Endothelial cell of hepatic sinusoid (primary cell): ENCODE measurements around the gene SLC46A2.

Experiments used
- in situ Hi-C: cut with HindIII; loops from 2 replicates; pipeline ENCODE4 v1.10.0; 2017; ENCODE audit warnings: low sequenced_read_pairs

SLC46A2 gene

GRCh38 chr9:112860451-112860850 lies 30.2 kb downstream of the SLC46A2 start:
- in situ Hi-C loops = no loop called here

DNA sequence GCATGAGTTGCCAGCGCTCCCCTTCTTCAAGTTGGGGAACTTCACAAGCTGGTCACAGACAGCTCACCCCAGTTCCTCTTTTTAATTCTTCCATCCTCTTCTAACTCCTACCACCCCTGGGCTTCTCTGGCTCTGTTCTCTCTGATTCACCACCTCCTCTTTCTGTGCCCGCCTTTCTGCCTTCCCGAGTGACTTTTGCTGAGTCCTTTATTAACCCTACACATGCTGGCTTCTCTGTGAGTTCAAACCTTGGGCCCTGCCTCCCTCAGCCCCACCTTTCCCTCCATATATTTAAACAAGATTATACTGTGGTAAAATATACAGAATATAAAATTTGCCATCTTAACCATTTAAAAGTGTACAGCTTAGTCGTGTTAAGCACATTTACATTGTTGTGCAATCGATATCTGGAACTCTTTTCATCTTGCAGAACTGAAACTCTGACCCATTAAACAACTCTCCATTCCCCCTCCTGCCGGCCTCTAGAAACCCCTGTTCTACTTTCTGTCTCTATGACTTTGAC lies 32.0 kb downstream of the SLC46A2 start:
- in situ Hi-C loops = no loop called here

DNA sequence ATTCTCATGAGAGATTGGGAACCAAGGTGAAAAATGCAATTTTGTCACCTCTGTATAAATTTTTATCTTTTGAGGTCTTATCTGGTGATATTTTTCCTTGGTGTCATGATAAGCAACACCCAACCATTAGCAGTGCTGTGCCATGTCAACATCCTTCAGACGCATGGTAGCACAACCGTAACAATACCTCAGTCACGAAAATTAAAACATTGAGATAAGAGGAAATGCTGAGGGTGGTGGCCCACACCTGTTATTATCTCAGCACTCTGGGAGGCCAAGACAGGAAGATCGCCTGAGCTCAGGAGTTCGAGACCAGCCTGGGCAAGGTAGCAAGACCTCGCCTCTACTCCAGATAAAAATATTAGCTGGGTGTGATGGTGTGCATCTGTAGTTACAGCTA lies 32.7 kb downstream of the SLC46A2 start:
- in situ Hi-C loops = no loop called here

DNA sequence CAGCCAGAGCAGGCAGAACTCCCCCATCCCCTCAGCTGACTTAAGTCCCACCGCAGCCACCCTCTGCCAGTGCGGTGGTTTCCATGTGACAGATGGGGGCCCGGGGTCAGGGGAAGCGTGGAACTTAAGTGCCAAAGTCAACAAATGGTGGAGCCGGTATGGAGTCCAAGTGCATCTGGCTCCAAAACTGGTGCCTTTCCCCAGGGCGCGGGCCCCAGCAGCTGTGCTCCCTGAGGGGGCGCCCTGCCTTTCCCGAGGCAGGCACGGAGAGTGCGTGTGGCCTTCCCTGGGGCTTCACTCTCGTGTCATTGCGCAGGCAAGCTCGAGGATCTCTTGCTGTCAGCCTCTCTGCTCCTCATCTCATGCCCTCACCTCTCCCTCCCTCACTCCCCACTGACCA lies 33.8 kb downstream of the SLC46A2 start:
- in situ Hi-C loops = no loop called here

DNA sequence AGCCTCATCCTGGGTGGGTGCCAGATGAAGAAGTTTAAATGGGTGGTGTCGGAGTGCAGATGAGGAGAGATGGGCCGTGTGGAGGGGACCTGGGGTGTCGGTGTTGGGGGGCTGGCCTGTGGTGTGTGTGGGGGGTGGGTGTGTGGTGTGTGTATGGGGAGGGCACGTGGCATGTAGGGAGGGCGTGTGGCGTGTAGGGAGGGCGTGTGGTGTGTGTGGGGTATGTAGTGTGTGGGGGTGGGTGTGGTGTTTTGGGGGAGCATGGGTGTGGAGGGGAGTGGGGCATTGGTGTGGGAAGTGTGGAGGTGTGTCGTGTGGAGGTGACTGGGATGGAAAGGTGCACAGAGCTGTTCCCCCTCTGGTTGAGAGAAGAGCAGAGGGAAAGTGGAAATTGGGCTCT lies 34.5 kb downstream of the SLC46A2 start:
- in situ Hi-C loops = no loop called here

GRCh38 chr9:112854657-112855056 lies 36.0 kb downstream of the SLC46A2 start:
- in situ Hi-C loops = no loop called here

DNA sequence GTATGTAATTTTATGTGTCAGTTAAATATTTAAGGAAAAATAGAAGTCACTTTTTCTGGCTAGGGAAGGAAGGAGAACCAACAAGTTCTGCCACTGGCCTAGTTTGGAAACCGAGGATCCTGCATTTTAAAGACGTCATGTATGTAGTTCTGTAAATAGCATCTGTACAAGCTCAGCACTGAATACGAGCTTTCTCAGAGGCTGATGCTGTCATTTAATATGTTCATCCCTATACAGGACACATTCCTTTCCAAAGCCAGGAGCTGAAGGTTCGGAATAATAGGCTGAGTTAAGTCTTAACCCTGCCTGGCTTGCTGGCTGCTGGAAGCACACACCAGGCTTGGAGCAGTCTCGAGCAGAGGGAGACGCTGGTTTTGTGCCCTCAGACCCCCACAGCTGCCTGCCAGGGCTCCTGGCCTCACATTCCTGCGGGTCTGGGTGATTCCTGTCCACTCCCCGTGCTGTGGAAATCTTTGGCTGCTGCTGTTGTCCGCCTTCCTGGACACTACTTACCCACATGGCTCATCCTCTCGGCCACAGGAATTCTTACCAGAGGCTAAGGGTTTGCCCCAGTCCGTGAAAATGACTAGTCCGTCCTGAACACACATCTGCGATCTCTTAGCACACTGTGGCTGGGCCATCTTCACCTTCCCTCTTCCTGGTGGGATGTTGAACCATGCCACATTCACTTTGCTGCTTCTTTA lies 36.6 kb downstream of the SLC46A2 start:
- in situ Hi-C loops = no loop called here

DNA sequence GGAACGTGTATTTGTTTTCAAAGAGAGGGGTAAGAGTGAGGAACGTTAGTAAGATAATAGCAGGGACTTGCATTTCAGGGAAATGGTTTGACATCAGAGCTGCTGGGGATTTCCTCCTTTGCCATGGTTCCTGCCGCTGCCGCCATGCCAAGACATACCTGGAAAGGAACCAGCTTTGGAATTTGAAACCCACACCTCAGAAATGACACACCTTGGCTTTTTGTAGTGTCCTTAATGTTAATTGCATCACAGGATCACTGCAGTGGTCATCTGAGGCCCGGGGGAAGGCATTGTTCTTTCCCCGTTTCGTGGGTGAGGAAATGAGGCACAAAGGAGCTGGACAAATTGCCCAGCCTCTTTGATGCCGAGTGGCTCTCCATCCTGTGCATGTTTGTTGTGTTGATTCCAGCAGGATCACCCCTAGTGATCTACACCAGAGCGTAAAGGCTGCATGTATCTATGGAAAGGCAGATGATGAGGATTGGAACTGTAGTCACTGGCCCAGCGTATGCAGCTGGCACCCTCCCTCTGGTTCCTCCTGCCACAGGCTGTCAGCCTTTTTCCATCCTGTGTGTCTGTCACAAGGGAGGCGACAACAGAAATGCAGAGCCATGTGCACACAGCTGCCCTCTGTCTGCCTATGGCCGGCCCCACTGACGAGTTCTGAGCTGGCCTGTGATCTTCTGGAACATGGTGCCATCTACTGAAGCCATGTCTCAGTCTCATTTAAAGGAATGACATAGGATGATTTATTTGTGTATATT lies 37.8 kb downstream of the SLC46A2 start:
- in situ Hi-C loops = no loop called here

GRCh38 chr9:112850840-112851239 lies 39.8 kb downstream of the SLC46A2 start:
- in situ Hi-C loops = no loop called here

DNA sequence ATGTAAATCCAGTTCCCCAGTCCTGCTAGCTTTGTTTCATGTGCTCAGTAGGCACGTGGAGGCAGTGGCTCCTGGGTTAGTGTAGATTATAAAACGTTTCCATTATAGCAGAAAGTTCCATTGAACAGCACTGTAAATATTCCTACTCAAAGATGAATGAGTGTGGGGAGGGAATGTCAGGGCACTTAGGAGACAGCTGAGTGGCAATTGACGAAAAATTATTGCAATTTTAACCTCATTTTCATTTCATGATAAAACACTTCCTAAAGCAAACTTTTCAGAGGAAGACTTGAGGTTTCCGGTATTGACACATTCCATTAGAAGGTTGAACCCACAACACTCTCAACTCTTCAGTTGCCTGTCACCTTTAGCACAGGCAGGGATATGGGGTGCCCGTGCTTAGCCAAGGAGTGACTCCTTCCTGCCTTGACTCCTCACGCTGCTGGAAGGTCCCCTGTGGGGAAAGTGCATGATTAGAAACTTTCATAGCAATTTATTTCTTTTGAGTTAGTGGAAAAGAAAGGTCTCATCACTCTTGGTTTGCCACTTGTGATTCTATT lies 41.2 kb downstream of the SLC46A2 start:
- in situ Hi-C loops = loop anchor here (25.0 kb wide), 1 partner anchor 288 kb away; no protein-coding TSS in a partner anchor

GRCh38 chr9:112848316-112849151 lies 42.1 kb downstream of the SLC46A2 start:
- in situ Hi-C loops = loop anchor here (25.0 kb wide), 1 partner anchor 289 kb away; no protein-coding TSS in a partner anchor

- in situ Hi-C loops = loop anchor here (25.0 kb wide), 1 partner anchor 290 kb away; no protein-coding TSS in a partner anchor
Measured at GRCh38 chr9:112846528-112847488, 43.9 kb downstream of the SLC46A2 start.

DNA sequence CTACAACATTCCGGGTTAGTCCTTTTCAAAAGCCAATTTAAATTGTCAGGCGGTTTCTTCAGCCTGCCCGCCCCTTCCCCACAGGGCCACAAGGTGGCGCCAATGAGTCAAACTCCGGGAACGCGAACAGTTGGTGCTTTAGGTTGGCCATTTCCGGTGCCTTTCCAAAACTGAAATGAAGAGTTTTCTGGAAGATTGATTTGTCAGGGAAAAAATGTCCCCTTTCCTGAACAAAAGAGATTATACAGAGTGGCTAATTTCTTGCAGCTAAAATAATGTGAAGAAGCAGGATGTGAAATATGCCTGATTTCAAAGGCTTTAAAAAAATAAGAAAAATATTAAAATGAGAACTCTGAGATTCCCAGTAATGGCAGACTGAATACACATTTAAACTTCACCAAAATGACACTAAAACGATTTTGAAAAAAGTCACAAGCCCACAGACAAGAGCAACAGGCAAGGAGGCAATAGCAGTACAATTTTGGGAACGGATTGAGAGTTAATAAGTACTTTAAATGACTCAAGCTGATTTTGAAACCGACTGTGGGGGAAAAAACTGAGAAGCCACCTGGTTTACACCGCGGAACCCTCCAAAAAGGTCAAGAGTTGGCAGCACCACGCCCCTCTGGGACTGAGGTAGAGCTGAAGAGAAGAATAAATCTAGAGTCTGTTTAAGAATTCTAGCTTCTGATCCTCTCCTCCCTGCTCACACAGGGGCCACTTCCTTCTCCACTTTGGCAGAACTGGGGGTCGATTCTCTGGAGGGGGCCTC lies 45.7 kb downstream of the SLC46A2 start:
- in situ Hi-C loops = loop anchor here (25.0 kb wide), 1 partner anchor 292 kb away; no protein-coding TSS in a partner anchor

- in situ Hi-C loops = loop anchor here (25.0 kb wide), 1 partner anchor 295 kb away; no protein-coding TSS in a partner anchor
Measured at GRCh38 chr9:112842555-112842954, 48.1 kb downstream of the SLC46A2 start.

- in situ Hi-C loops = loop anchor here (25.0 kb wide), 1 partner anchor 296 kb away; no protein-coding TSS in a partner anchor
Measured at GRCh38 chr9:112841261-112841660, 49.4 kb downstream of the SLC46A2 start.

GRCh38 chr9:112839331-112839730 lies 51.3 kb downstream of the SLC46A2 start:
- in situ Hi-C loops = loop anchor here (25.0 kb wide), 1 partner anchor 298 kb away; no protein-coding TSS in a partner anchor

DNA sequence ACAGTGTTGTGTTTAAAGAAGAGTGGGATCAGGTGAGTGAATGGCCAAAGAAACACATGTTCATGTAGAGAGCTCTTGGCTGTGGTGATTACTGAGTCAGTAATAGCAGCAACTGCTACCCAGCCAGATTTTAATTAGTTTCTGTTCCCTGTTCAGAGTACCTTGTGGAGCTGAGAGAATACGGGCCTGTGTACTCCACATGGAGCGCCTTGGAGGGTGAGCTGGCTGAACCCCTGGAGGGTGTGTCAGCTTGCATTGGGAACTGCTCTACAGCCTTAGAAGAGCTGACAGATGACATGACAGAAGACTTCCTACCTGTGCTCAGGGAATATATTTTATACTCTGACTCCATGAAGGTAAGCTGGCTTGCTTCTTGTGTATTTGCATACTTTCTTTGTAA lies 52.3 kb downstream of the SLC46A2 start:
- in situ Hi-C loops = loop anchor here (25.0 kb wide), 1 partner anchor 299 kb away; no protein-coding TSS in a partner anchor

- in situ Hi-C loops = loop anchor here (25.0 kb wide), 1 partner anchor 301 kb away; no protein-coding TSS in a partner anchor
Measured at GRCh38 chr9:112836394-112836793, 54.3 kb downstream of the SLC46A2 start.
